SK-N-SH treated with all-trans-retinoic acid at 6 μM for 48 hours (cell line): Measurements from ENCODE around the gene TXN.

Experiments used
- ATAC-seq: fragments of 200-7000 bp; cut with Tn5 transposase; 3 replicates; pipeline ENCODE4 v1.9.1; 2020; ENCODE audit warnings: mild to moderate bottlenecking, moderate library complexity
- ARNTL ChIP-seq: fragments of 450-650 bp; formaldehyde crosslinking; IDR thresholded peaks from 2 replicates; pipeline ENCODE4 v1.5.0; 2020; ENCODE audit warnings: low read depth, mild to moderate bottlenecking, moderate library complexity, borderline replicate concordance
- BACH2 ChIP-seq: fragments of 250-450 bp; sonication (Bioruptor Pico); IDR thresholded peaks from 2 replicates; pipeline ENCODE4 v1.9.0; 2021; ENCODE audit warnings: mild to moderate bottlenecking, borderline replicate concordance
- CREB5 ChIP-seq: fragments of 250-450 bp; sonication (Bioruptor Pico); IDR thresholded peaks from 2 replicates; pipeline ENCODE4 v1.5.1; 2020; ENCODE audit warnings: low read depth, mild to moderate bottlenecking, moderate library complexity
- CSRNP3 ChIP-seq: fragments of 250-450 bp; sonication (Bioruptor Pico); IDR thresholded peaks from 2 replicates; pipeline ENCODE4 v1.5.1; 2021; ENCODE audit warnings: mild to moderate bottlenecking, moderate library complexity
- ESRRG ChIP-seq: fragments of 250-450 bp; sonication (Bioruptor Pico); IDR thresholded peaks from 2 replicates; pipeline ENCODE4 v1.6.1; 2021; ENCODE audit warnings: mild to moderate bottlenecking
- OSR1 ChIP-seq: fragments of 250-450 bp; sonication (Bioruptor Pico); IDR thresholded peaks from 2 replicates; pipeline ENCODE4 v1.8.0; 2022; ENCODE audit warnings: moderate library complexity, mild to moderate bottlenecking, inconsistent platforms
- PATZ1 ChIP-seq: fragments of 250-450 bp; sonication (Bioruptor Pico); IDR thresholded peaks from 2 replicates; pipeline ENCODE4 v1.8.0; 2020; ENCODE audit warnings: mild to moderate bottlenecking, moderate library complexity, borderline replicate concordance
- POU6F1 ChIP-seq: fragments of 250-450 bp; sonication (Bioruptor Pico); IDR thresholded peaks from 2 replicates; pipeline ENCODE4 v1.8.0; 2021; ENCODE audit warnings: low read depth, mild to moderate bottlenecking, moderate library complexity, borderline replicate concordance
- SNAI2 ChIP-seq: fragments of 250-450 bp; sonication (Bioruptor Pico); IDR thresholded peaks from 2 replicates; pipeline ENCODE4 v1.5.0; 2020; ENCODE audit warnings: mild to moderate bottlenecking, moderate library complexity
- TCF4 ChIP-seq: fragments of 250-450 bp; sonication (Bioruptor Pico); IDR thresholded peaks from 2 replicates; pipeline ENCODE4 v1.8.0; 2021; ENCODE audit warnings: mild to moderate bottlenecking, moderate library complexity, borderline replicate concordance
- TOX ChIP-seq: fragments of 250-450 bp; sonication (Bioruptor Pico); IDR thresholded peaks from 2 replicates; pipeline ENCODE4 v1.8.0; 2021; ENCODE audit warnings: mild to moderate bottlenecking, moderate library complexity, borderline replicate concordance
- TSHZ2 ChIP-seq: fragments of 250-450 bp; sonication (Bioruptor Pico); IDR thresholded peaks from 2 replicates; pipeline ENCODE4 v1.5.0; 2020; ENCODE audit warnings: mild to moderate bottlenecking, moderate library complexity
- ZC3H10 ChIP-seq: fragments of 250-450 bp; sonication (Bioruptor Pico); IDR thresholded peaks from 2 replicates; pipeline ENCODE4 v1.5.1; 2021; ENCODE audit warnings: mild to moderate bottlenecking, moderate library complexity
- ZFP30 ChIP-seq: fragments of 450-650 bp; formaldehyde crosslinking; IDR thresholded peaks from 2 replicates; pipeline ENCODE4 v1.5.0; 2022; ENCODE audit warnings: mild to moderate bottlenecking, moderate library complexity
- ZNF70 ChIP-seq: fragments of 450-650 bp; formaldehyde crosslinking; IDR thresholded peaks from 2 replicates; pipeline ENCODE4 v1.5.0; 2020; ENCODE audit warnings: mild to moderate bottlenecking, moderate library complexity
- ZNF8 ChIP-seq: fragments of 450-650 bp; formaldehyde crosslinking; IDR thresholded peaks from 2 replicates; pipeline ENCODE4 v1.5.0; 2020; ENCODE audit warnings: mild to moderate bottlenecking, moderate library complexity

Gene TXN

GRCh38 chr9:110199643-110200042 lies 56.7 kb downstream of the TXN start:
- no peak for TF ChIP-seq BACH2 (CRISPR knock-in tag)
- no peak for TF ChIP-seq TOX (CRISPR knock-in tag)
- no peak for TF ChIP-seq CREB5
- TF ChIP-seq ZNF70 (CRISPR knock-in tag) = no peak
- no peak for TF ChIP-seq ZC3H10
- TF ChIP-seq CSRNP3 (CRISPR knock-in tag) = no peak
- TF ChIP-seq OSR1 (CRISPR knock-in tag) = no peak
- no peak for TF ChIP-seq TCF4 (CRISPR knock-in tag)
- TF ChIP-seq SNAI2 = no peak
- TF ChIP-seq TSHZ2 = no peak
- no peak for TF ChIP-seq ZFP30
- no peak for TF ChIP-seq POU6F1 (CRISPR knock-in tag)
- no peak for TF ChIP-seq ESRRG (CRISPR knock-in tag)
- TF ChIP-seq ARNTL (CRISPR knock-in tag) = no peak
- TF ChIP-seq, all 23 proteins: peak for 0
- ATAC-seq = no peak

- no peak for ATAC-seq
Observed at GRCh38 chr9:110198357-110198756, 58.0 kb downstream of the TXN start.

More at GRCh38 chr9:110198357-110198756, 58.0 kb downstream of the TXN start:
- TF ChIP-seq ZNF8 = no peak
- no peak for TF ChIP-seq PATZ1
- no peak for TF ChIP-seq CREB5
- TF ChIP-seq ZC3H10 = no peak
- no peak for TF ChIP-seq ESRRG (CRISPR knock-in tag)
- TF ChIP-seq, all 23 proteins: peak for 0
